Hepatocyte (in vitro differentiated cells): ENCODE data around the gene WDFY2. TPM values are rescaled to one million over a fixed set of nuclear protein-coding genes. Genes with fewer than 3 reads are reported as not detected.

Experiments used
- DNase-seq: peaks from one replicate; pipeline ENCODE4 v3.0.0-alpha.2; 2016; ENCODE audit warnings: low spot score
- H2AFZ ChIP-seq: fragments of 200-600 bp; sonication (generic); 2 replicates; pipeline ENCODE4 v1.6.0; 2016; ENCODE audit warnings: antibody characterized with exemption, mild to moderate bottlenecking
- H3K27ac ChIP-seq: fragments of 200-600 bp; sonication (generic); 2 replicates; pipeline ENCODE4 v1.5.1; 2016; ENCODE audit warnings: mild to moderate bottlenecking
- H3K27me3 ChIP-seq: fragments of 200-600 bp; sonication (generic); 2 replicates; pipeline ENCODE4 v1.6.1; 2016
- H3K36me3 ChIP-seq: fragments of 200-600 bp; sonication (generic); replicated peaks from 2 replicates; pipeline ENCODE4 v1.5.1; 2016; ENCODE audit warnings: low read depth; ENCODE audit not compliant: insufficient read depth
- H3K4me1 ChIP-seq: fragments of 200-600 bp; sonication (generic); 2 replicates; pipeline ENCODE4 v1.5.1; 2016; ENCODE audit warnings: mild to moderate bottlenecking, moderate library complexity; ENCODE audit not compliant: insufficient read depth
- H3K4me2 ChIP-seq: fragments of 200-600 bp; sonication (generic); 2 replicates; pipeline ENCODE4 v1.6.0; 2016
- H3K4me3 ChIP-seq: fragments of 200-600 bp; sonication (generic); 2 replicates; pipeline ENCODE4 v1.5.1; 2016; ENCODE audit warnings: mild to moderate bottlenecking
- H3K79me2 ChIP-seq: fragments of 200-600 bp; sonication (generic); 2 replicates; pipeline ENCODE4 v1.6.0; 2017; ENCODE audit warnings: mild to moderate bottlenecking
- H3K9me2 ChIP-seq: fragments of 200-600 bp; sonication (generic); replicated peaks from 2 replicates; pipeline ENCODE4 v1.6.0; 2017; ENCODE audit warnings: mild to moderate bottlenecking; ENCODE audit not compliant: insufficient read depth
- H3K9me3 ChIP-seq: fragments of 200-600 bp; sonication (generic); 2 replicates; pipeline ENCODE4 v1.5.1; 2016; ENCODE audit warnings: low read depth, mild to moderate bottlenecking
- H4K20me1 ChIP-seq: fragments of 200-600 bp; sonication (generic); 2 replicates; pipeline ENCODE4 v1.6.0; 2016; ENCODE audit warnings: mild to moderate bottlenecking; ENCODE audit not compliant: insufficient read depth, poor library complexity, severe bottlenecking
- EZH2 ChIP-seq: fragments of 200-600 bp; sonication (generic); IDR thresholded peaks from 2 replicates; pipeline ENCODE4 v1.6.1; 2016; ENCODE audit warnings: antibody characterized with exemption, mild to moderate bottlenecking, borderline replicate concordance
- EZH2phosphoT487 ChIP-seq: fragments of 200-600 bp; sonication (generic); IDR thresholded peaks from one replicate; pipeline ENCODE4 v1.6.1; 2018; ENCODE audit warnings: antibody characterized with exemption, mild to moderate bottlenecking, low read depth, moderate library complexity; ENCODE audit not compliant: unreplicated experiment, severe bottlenecking
- whole genome bisulfite sequencing: methylation state at CpG from one replicate; pipeline ENCODE4 v1.1.6; 2016; ENCODE audit warnings: low lambda C conversion rate; ENCODE audit errors: missing lambda C conversion rate; 5-methylcytosine and 5-hydroxymethylcytosine counted together
- polyA plus RNA-seq: library from polyadenylated mRNA; unstranded; fragments of >200 nt; fragmentation: Nextera tagmentation; extraction: Ambion mirVana; gene quantifications from 2 replicates; pipeline ENCODE4 v1.2.1, GENCODE V29; 2016
- total RNA-seq: library from RNA; depleted of rRNA; stranded (reverse); fragments of >200 nt; gene quantifications from 2 replicates; pipeline ENCODE4 v1.2.3, GENCODE V29; 2014
- TF ChIP-seq, protein P1 (sequence below): fragments of 200-600 bp; sonication (generic); IDR thresholded peaks from 2 replicates; pipeline ENCODE4 v1.5.1; 2016; ENCODE audit warnings: antibody characterized with exemption, mild to moderate bottlenecking; ENCODE audit not compliant: poor library complexity

The WDFY2 gene
- total and polyA plus RNA-seq, 2 experiments from 2014 or later, result 9.0 to 9.1 TPM

DNA sequence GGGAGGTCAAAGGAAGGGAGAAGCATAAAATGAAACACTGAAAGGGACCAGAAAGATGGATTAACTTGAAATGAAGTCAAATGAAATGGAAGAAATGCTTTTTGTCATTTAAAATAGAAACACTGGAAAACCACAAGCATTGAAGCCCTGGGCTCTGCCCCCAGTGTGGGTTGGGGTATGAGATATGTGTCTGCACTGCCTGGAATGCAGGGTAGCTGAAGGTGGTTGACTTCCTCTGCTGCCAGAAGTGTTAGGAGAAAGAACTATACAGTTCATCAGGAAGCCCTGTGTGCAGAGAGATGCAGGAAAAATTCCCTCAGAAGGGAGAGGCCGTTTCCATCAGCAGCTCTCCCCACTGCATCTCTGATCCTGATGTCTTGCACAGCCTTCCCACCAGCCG lies 150.5 kb downstream of the WDFY2 start:
- H3K27ac ChIP-seq, result no peak overlapping the region
- H3K4me2 ChIP-seq, result no peak overlapping the region
- no peak for DNase-seq
- WGBS, result 95% methylated on average over 2 of the region's 2 CpGs
- peaks cover 32% of the 10 kb centered on the region for H3K4me1 ChIP-seq
- no peaks in the 10 kb centered on the region for H3K9me3 ChIP-seq
- H2AFZ ChIP-seq, result no peak overlapping the region
- H3K36me3 ChIP-seq, result no peaks in the 10 kb centered on the region
- H3K27me3 ChIP-seq, result no peaks in the 10 kb centered on the region
- no peak overlapping the region for H3K4me3 ChIP-seq
- no peaks in the 10 kb centered on the region for H3K9me2 ChIP-seq
- no peaks in the 10 kb centered on the region for H4K20me1 ChIP-seq
- no peaks in the 10 kb centered on the region for H3K79me2 ChIP-seq
- TF ChIP-seq EZH2phosphoT487, result no peak
- TF ChIP-seq, protein P1, sequence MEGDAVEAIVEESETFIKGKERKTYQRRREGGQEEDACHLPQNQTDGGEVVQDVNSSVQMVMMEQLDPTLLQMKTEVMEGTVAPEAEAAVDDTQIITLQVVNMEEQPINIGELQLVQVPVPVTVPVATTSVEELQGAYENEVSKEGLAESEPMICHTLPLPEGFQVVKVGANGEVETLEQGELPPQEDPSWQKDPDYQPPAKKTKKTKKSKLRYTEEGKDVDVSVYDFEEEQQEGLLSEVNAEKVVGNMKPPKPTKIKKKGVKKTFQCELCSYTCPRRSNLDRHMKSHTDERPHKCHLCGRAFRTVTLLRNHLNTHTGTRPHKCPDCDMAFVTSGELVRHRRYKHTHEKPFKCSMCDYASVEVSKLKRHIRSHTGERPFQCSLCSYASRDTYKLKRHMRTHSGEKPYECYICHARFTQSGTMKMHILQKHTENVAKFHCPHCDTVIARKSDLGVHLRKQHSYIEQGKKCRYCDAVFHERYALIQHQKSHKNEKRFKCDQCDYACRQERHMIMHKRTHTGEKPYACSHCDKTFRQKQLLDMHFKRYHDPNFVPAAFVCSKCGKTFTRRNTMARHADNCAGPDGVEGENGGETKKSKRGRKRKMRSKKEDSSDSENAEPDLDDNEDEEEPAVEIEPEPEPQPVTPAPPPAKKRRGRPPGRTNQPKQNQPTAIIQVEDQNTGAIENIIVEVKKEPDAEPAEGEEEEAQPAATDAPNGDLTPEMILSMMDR, result no peak
- no peak for TF ChIP-seq EZH2

DNA sequence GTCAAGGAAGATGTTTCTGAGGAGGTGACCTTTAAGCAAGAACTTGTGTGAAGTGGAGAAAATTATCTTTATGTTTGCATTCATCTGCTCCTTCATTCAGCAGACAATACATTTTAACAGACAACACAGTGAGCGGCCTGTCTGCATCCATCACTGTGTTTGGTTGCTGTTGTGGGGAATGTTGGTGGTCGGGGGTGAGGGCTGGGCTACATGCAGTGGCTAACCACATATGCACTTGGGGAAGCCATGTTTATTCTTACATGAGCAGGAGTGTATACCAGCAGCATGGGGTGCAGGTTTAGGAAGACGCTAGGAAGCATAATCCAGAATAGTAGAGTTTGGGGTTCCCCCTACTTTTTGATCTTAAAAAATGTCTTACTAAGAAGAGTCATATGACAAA lies 153.3 kb downstream of the WDFY2 start:
- Histone ChIP-seq H3K36me3 (no peaks in the 10 kb centered on the region), H3K4me2 (no peak overlapping the region), H3K4me3 (no peak overlapping the region), H2AFZ (no peak overlapping the region), H3K4me1 (peaks cover 18% of the 10 kb centered on the region), H3K79me2 (no peaks in the 10 kb centered on the region), H3K27ac (no peak overlapping the region), H3K9me3 (no peaks in the 10 kb centered on the region), H3K27me3 (no peaks in the 10 kb centered on the region), H3K9me2 (no peaks in the 10 kb centered on the region), H4K20me1 (no peaks in the 10 kb centered on the region)
- 93% methylated on average over 3 of the region's 3 CpGs for WGBS
- TF ChIP-seq EZH2 (no peak), EZH2phosphoT487 (no peak)
- TF ChIP-seq, protein P1, result no peak
- no peak for DNase-seq

DNA sequence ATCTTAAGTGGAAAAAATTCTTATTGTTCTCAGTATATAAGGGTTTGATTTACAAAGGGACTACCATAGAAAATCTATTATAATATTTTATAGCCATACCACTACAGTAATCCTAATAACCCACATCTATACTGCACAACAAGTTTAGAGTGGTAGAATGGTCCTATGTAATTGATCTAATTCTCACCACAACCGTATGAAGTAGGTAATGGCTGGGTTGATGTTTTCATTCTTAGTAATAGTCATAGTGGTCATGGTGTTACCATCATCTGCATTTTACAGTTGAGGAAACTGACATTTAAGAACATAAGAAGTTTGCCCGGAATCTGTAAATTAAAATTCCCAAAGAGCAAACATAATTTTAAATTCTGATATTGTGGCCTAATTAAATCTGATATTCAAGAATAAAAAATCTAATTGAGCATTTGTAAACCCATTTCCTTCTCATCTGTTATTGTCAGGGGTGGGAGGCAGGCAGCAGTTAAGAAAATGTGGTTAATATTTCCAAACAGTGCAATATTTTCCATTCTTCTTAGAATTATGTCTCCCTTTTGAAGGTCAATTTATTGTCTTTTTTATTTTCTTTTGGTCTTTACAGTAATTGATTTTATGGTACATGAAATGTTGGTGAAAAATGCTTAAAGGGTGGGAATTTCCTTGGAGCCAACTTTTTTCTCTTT lies 154.1 kb downstream of the WDFY2 start:
- no peaks in the 10 kb centered on the region for H3K9me2 ChIP-seq
- no peak for DNase-seq
- peaks cover 18% of the 10 kb centered on the region for H3K4me1 ChIP-seq
- H3K27me3 ChIP-seq, result no peaks in the 10 kb centered on the region
- H3K4me3 ChIP-seq, result no peak overlapping the region
- H3K4me2 ChIP-seq, result no peak overlapping the region
- H3K9me3 ChIP-seq, result no peaks in the 10 kb centered on the region
- H3K79me2 ChIP-seq, result no peaks in the 10 kb centered on the region
- no peaks in the 10 kb centered on the region for H4K20me1 ChIP-seq
- no peaks in the 10 kb centered on the region for H3K36me3 ChIP-seq
- 97% methylated on average over 2 of the region's 2 CpGs for WGBS
- H3K27ac ChIP-seq, result peak overlapping the region; percentile 75
- no peak for TF ChIP-seq EZH2
- no peak for TF ChIP-seq EZH2phosphoT487
- TF ChIP-seq, protein P1, result no peak
- H2AFZ ChIP-seq, result no peak overlapping the region
